ENCODE data around the gene NUDT4. TPM values are rescaled to one million over a fixed set of nuclear protein-coding genes. Genes with fewer than 3 reads are reported as not detected.

NUDT4 gene
- total and polyA plus RNA-seq, 2 of the 13 experiments (the other 11 are each of a cell fraction or from before 2014, with no cell fraction given) = 37.3 to 70.1 TPM

GRCh38 chr12:93451423-93452158 lies 73.9 kb downstream of the NUDT4 start (continued):
- TF ChIP-seq ISL2 (CRISPR knock-in tag; IDR thresholded peaks at IDR 0.05) (no peak), ZNF777 (CRISPR knock-in tag; IDR thresholded peaks at IDR 0.05) (no peak), NFYC (CRISPR knock-in tag; IDR thresholded peaks at IDR 0.05) (no peak), PCBP2 (optimal IDR thresholded peaks at IDR 0.05; ENCODE audit: low read depth, low read length, poor library complexity, severe bottlenecking) (no peak), PHF5A (CRISPR knock-in tag; IDR thresholded peaks at IDR 0.05; ENCODE audit: low read depth, unreplicated experiment) (no peak), ZFP62 (CRISPR knock-in tag; IDR thresholded peaks at IDR 0.05) (no peak), RBM39 (IDR thresholded peaks at IDR 0.05; ENCODE audit: low read depth, low read length, poor library complexity, severe bottlenecking) (no peak), TOPORS (CRISPR knock-in tag; IDR thresholded peaks at IDR 0.05) (no peak), DMAP1 (CRISPR knock-in tag; IDR thresholded peaks at IDR 0.05) (no peak), PLSCR1 (CRISPR knock-in tag; IDR thresholded peaks at IDR 0.05; ENCODE audit: borderline replicate concordance) (no peak), DRAP1 (CRISPR knock-in tag; IDR thresholded peaks at IDR 0.05) (peak; percentile 69; the same call in 1 of the 2 replicates), ZNF431 (CRISPR knock-in tag; IDR thresholded peaks at IDR 0.05; ENCODE audit: borderline replicate concordance, low read depth) (no peak), MAFK (conservative IDR thresholded peaks at IDR 0.05 in 1 of 2, IDR thresholded peaks at IDR 0.05 in 1 of 2; ENCODE audit: low read length in 2 of 2) (no peak), IKZF4 (CRISPR knock-in tag; IDR thresholded peaks at IDR 0.05; ENCODE audit: borderline replicate concordance, low read depth, not compliant biosample characterization) (no peak), RARA (CRISPR knock-in tag; IDR thresholded peaks at IDR 0.05) (no peak), ZHX2 (IDR thresholded peaks at IDR 0.05; ENCODE audit: low read depth) (no peak), ZHX2 (CRISPR knock-in tag; IDR thresholded peaks at IDR 0.05; ENCODE audit: borderline replicate concordance) (no peak), ZNF12 (CRISPR knock-in tag; IDR thresholded peaks at IDR 0.05) (no peak), NFYB (CRISPR knock-in tag; IDR thresholded peaks at IDR 0.05) (no peak), ZNF800 (CRISPR knock-in tag; IDR thresholded peaks at IDR 0.05) (no peak)

Data from HepG2 (cell line).